Endothelial cell of umbilical vein (primary cell): ENCODE data around the gene RETREG2. TPM values are rescaled to one million over a fixed set of nuclear protein-coding genes. Genes with fewer than 3 reads are reported as not detected.

ENCODE experiments used
- BruUV-seq: library from RNA; stranded (reverse); fragments of 400-500 nt; replicated peaks from 2 replicates; lab custom pipeline; 2021; lab: Mats Ljungman, UMichigan
- CTCF ChIA-PET: fragments of 300-600, 350-600 bp; sonication (Branson Sonifier 250); formaldehyde crosslinking; loops from one replicate; lab custom pipeline; 2021; ENCODE audit warnings: antibody characterized with exemption, inconsistent platforms; lab: Charles Lee
- POLR2A ChIA-PET: fragments of 300-600, 350-600 bp; sonication (Branson Sonifier 250); formaldehyde crosslinking; loops from one replicate; lab custom pipeline; 2021; ENCODE audit warnings: antibody characterized with exemption, inconsistent platforms; lab: Charles Lee
- DNase-seq: peaks from one replicate; pipeline ENCODE4 v3.0.0-alpha.2; 2011; ENCODE audit warnings: low read depth, low spot score
- FAIRE-seq: peaks from 2 replicates; lab custom pipeline; 2011; peaks lifted over from hg19 to GRCh38; lab: Jason Lieb, UNC
- H2AFZ ChIP-seq: 2 replicates; pipeline ENCODE4 v1.6.0; 2012; ENCODE audit warnings: low read depth, low read length, control low read depth, inconsistent platforms
- H3K27ac ChIP-seq: 2 replicates; pipeline ENCODE4 v1.5.1; 2011; ENCODE audit warnings: low read depth, mild to moderate bottlenecking, control low read depth, low read length, moderate library complexity; ENCODE audit not compliant: insufficient read depth
- H3K27me3 ChIP-seq, 2 experiments: 2 replicates each; pipeline versions ENCODE4 v1.6.0 to v1.6.1; 2011; ENCODE audit warnings: low read length in 2 of 2, mixed read lengths in 1 of 2; ENCODE audit not compliant: control insufficient read depth in 2 of 2, insufficient read depth in 2 of 2
- H3K36me3 ChIP-seq, 2 experiments: 2 replicates in 1 of 2; 3 replicates in 1 of 2; pipeline ENCODE4 v1.5.1; 2011; ENCODE audit warnings: low read length in 2 of 2, mild to moderate bottlenecking in 1 of 2, moderate library complexity in 1 of 2; ENCODE audit not compliant: control insufficient read depth in 2 of 2, insufficient read depth in 2 of 2; ENCODE audit errors: extremely low read depth in 1 of 2
- H3K4me1 ChIP-seq: 3 replicates; pipeline ENCODE4 v1.5.1; 2011; ENCODE audit warnings: mild to moderate bottlenecking, low read length; ENCODE audit not compliant: control insufficient read depth, insufficient read depth; ENCODE audit errors: extremely low read depth
- H3K4me2 ChIP-seq: 2 replicates; pipeline ENCODE4 v1.6.1; 2011; ENCODE audit warnings: low read length, control low read depth, mixed read lengths; ENCODE audit not compliant: insufficient read depth
- H3K4me3 ChIP-seq, 3 experiments: fragments of 200-600 bp in 1 of 3; sonication (generic), shearing (Covaris generic) in 1 of 3; replicated peaks in 1 of 3; 2 replicates each; pipeline ENCODE4 v1.5.1; 2011 to 2016; ENCODE audit warnings: control low read depth in 3 of 3, low read length in 3 of 3, mild to moderate bottlenecking in 2 of 3, inconsistent platforms in 1 of 3, low read depth in 1 of 3, moderate library complexity in 1 of 3; ENCODE audit not compliant: insufficient read depth in 1 of 3
- H3K79me2 ChIP-seq: 2 replicates; pipeline ENCODE4 v1.6.0; 2012; ENCODE audit warnings: low read length, inconsistent platforms; ENCODE audit not compliant: control insufficient read depth, insufficient read depth
- H3K9ac ChIP-seq: replicated peaks from 2 replicates; pipeline ENCODE3; 2011; ENCODE audit warnings: low read length, control low read depth; ENCODE audit not compliant: insufficient read depth; ENCODE audit errors: extremely low read depth
- H3K9me1 ChIP-seq: replicated peaks from 3 replicates; pipeline ENCODE4 v1.6.0; 2011; ENCODE audit warnings: mild to moderate bottlenecking, low read length; ENCODE audit not compliant: control insufficient read depth, insufficient read depth; ENCODE audit errors: extremely low read depth
- H3K9me3 ChIP-seq: replicated peaks from 2 replicates; pipeline ENCODE4 v1.5.1; 2012; ENCODE audit warnings: low read length, inconsistent platforms; ENCODE audit not compliant: control insufficient read depth, insufficient read depth
- H4K20me1 ChIP-seq: replicated peaks from 2 replicates; pipeline ENCODE3; 2011; ENCODE audit warnings: mild to moderate bottlenecking, low read length; ENCODE audit not compliant: control insufficient read depth, insufficient read depth; ENCODE audit errors: extremely low read depth
- EZH2 ChIP-seq: IDR thresholded peaks from 2 replicates; pipeline ENCODE4 v1.6.1; 2012; ENCODE audit warnings: borderline replicate concordance, low read depth, mild to moderate bottlenecking, moderate library complexity, low read length, inconsistent platforms; ENCODE audit not compliant: severe bottlenecking
- FOS ChIP-seq: IDR thresholded peaks from 2 replicates; pipeline ENCODE4 v1.6.1; 2011; ENCODE audit warnings: mild to moderate bottlenecking, low read length, moderate library complexity, borderline replicate concordance; ENCODE audit not compliant: insufficient read depth
- GATA2 ChIP-seq: IDR thresholded peaks from 2 replicates; pipeline ENCODE4 v1.7.0; 2011; ENCODE audit warnings: low read depth, mild to moderate bottlenecking, moderate library complexity, mixed read lengths, low read length; ENCODE audit not compliant: insufficient read length, insufficient read depth
- JUN ChIP-seq: IDR thresholded peaks from 2 replicates; pipeline ENCODE4 v1.6.1; 2011; ENCODE audit warnings: borderline replicate concordance, low read depth; ENCODE audit not compliant: insufficient read length, insufficient read depth
- MYC ChIP-seq: IDR thresholded peaks from one replicate; pipeline ENCODE4 v1.6.1; 2011; ENCODE audit warnings: mild to moderate bottlenecking, low read depth, low read length
- POLR2A ChIP-seq: IDR thresholded peaks from 2 replicates; pipeline ENCODE4 v1.6.1; 2012; ENCODE audit warnings: low read depth, mild to moderate bottlenecking, control low read depth, low read length
- POLR2AphosphoS5 ChIP-seq: IDR thresholded peaks from 2 replicates; pipeline ENCODE4 v1.6.1; 2012; ENCODE audit warnings: low read depth, mild to moderate bottlenecking, control low read depth, low read length, moderate library complexity; ENCODE audit not compliant: insufficient read depth
- dilution Hi-C: fragments of 300-500 bp; cut with MboI; formaldehyde crosslinking; loops from one replicate; pipeline ENCODE4 v1.15.0; 2019; ENCODE audit warnings: low sequenced_read_pairs; ENCODE audit not compliant: extremely low pct_ligation_motif_present
- intact Hi-C: fragments of 100-400 bp; cut with micrococcal nuclease; formaldehyde crosslinking; loops from one replicate; pipeline ENCODE4 v1.10.0; 2022
- polyA plus RNA-seq, 4 experiments: library from polyadenylated mRNA; depleted of rRNA in 3 of 4; stranded (reverse) in 3 of 4; unstranded in 1 of 4; fragments of >200 nt; gene quantifications; 2 replicates each; pipeline versions ENCODE4 v1.2.1 to v1.2.3, GENCODE V29; 2011 to 2012; ENCODE audit warnings: missing spikeins in 1 of 4
- total RNA-seq: library from RNA; stranded (reverse); gene quantifications from 2 replicates; pipeline ENCODE4 v1.2.3, GENCODE V29; 2021
- TF ChIP-seq, protein P1 (sequence below): IDR thresholded peaks from 2 replicates; pipeline ENCODE4 v1.6.1; 2011; ENCODE audit not compliant: insufficient read depth, insufficient read length
- TF ChIP-seq, protein P2 (sequence below), 2 donors: IDR thresholded peaks; 1 replicate in 1 of 2; 2 replicates in 1 of 2; pipeline ENCODE4 v1.5.1; 2011; ENCODE audit warnings: low read length in 2 of 2, mild to moderate bottlenecking in 2 of 2, moderate library complexity in 2 of 2, control low read depth in 1 of 2, inconsistent platforms in 1 of 2, low read depth in 1 of 2; ENCODE audit not compliant: insufficient read depth in 1 of 2; ENCODE audit errors: extremely low read depth in 1 of 2

Gene RETREG2
- total and polyA plus RNA-seq, 2 donors (not counting 3 experiments of a cell fraction or from before 2014, with no cell fraction given), result 59.5 to 76.1 TPM

- Histone ChIP-seq H3K79me2 (no peaks in the 10 kb centered on the region), H3K4me2 (no peak overlapping the region), H3K9me1 (no peaks in the 10 kb centered on the region), H2AFZ (no peak overlapping the region), H4K20me1 (no peaks in the 10 kb centered on the region), H3K4me1 (peaks cover 18% of the 10 kb centered on the region), H3K27ac (no peak overlapping the region), H3K9me3 (no peaks in the 10 kb centered on the region), H3K4me3 (no peak overlapping the region), H3K9ac (no peak overlapping the region), H3K36me3 (peaks cover 0 to 7% of the 10 kb centered on the region in 2 experiments), H3K27me3 (no peaks in the 10 kb centered on the region)
- no peak for FAIRE-seq
- no peak for DNase-seq
- TF ChIP-seq MYC (no peak), POLR2AphosphoS5 (no peak), EZH2 (no peak), POLR2A (no peak), JUN (no peak), GATA2 (no peak), FOS (no peak)
- TF ChIP-seq, protein P1, sequence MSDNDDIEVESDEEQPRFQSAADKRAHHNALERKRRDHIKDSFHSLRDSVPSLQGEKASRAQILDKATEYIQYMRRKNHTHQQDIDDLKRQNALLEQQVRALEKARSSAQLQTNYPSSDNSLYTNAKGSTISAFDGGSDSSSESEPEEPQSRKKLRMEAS, result no peak
- TF ChIP-seq, protein P2, sequence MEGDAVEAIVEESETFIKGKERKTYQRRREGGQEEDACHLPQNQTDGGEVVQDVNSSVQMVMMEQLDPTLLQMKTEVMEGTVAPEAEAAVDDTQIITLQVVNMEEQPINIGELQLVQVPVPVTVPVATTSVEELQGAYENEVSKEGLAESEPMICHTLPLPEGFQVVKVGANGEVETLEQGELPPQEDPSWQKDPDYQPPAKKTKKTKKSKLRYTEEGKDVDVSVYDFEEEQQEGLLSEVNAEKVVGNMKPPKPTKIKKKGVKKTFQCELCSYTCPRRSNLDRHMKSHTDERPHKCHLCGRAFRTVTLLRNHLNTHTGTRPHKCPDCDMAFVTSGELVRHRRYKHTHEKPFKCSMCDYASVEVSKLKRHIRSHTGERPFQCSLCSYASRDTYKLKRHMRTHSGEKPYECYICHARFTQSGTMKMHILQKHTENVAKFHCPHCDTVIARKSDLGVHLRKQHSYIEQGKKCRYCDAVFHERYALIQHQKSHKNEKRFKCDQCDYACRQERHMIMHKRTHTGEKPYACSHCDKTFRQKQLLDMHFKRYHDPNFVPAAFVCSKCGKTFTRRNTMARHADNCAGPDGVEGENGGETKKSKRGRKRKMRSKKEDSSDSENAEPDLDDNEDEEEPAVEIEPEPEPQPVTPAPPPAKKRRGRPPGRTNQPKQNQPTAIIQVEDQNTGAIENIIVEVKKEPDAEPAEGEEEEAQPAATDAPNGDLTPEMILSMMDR (IDR thresholded peaks at IDR 0.05; ENCODE audit: extremely low read depth in 1 of 2, insufficient read depth in 1 of 2, low read depth in 1 of 2, low read length in 2 of 2), result no peak
- ChIA-PET POLR2A (no interaction called here), CTCF (interaction anchor here (1.4 kb wide), 1 partner anchor 16 kb away, joined by 4 read pairs; no protein-coding TSS in a partner anchor)
- intact Hi-C loops (no loop called here), dilution Hi-C loops (no loop called here)
- no TSS peak for BruUV-seq
These were observed 27.1 kb downstream of the RETREG2 start for GRCh38 chr2:219205165-219205538.
